Measurements from ENCODE around the gene CDK4. TPM values are rescaled to one million over a fixed set of nuclear protein-coding genes. Genes with fewer than 3 reads are reported as not detected.

Gene CDK4
- total and polyA plus RNA-seq, 8 donors, result 26.3 to 113 (median 50.5) TPM

DNA sequence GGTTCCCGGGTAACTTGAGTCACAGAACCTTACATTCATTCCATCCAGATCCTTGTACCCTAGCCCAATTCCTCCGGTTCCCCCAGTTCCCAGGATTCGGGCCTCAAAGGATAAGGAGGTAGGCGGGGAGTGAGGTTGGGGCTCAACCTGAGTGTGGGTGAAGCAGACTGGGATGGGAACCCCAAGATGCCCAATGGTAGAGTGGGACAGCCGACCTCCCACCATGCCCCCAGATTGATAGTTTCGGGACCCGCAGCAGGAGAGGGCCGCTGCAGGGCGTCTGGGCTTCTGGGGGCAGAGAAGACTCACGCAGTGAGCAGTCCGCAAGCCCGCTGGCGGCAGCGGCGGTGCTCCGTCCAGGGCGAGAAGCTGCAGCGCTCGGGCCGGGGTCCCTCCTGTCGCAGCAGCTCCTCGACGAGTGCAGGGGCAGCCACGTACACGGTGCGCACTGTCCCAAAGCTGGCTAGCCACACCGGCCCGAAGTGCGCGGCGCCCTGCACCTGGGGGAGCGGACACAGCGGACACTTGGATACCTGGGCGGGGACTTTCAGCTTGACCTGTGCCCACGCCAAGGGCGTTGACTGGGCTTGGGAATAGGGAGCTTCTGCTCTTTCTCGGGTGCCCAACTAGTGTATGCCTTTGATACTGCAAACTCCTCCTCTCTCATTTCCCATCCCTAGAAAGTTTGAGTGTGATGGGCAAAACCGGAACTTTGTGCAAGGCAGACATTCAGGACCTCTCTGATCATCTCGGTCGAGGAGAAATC lies 13.8 kb upstream of the CDK4 start:
- WGBS, 5 donors, result 3 to 9% (median 3%) methylated on average over 20 to 40 of the region's 40 CpGs
- H3K27me3 ChIP-seq, result peaks cover 10 to 67% (median 39%) of the 10 kb centered on the region in 3 donors
- H3K27ac ChIP-seq, result no peak overlapping the region
- no peak for TF ChIP-seq EP300 (IDR thresholded peaks at IDR 0.05)
- H3K4me1 ChIP-seq, result peaks cover 29 to 39% (median 36%) of the 10 kb centered on the region in 4 donors
- peak in 1 of 2 donors; percentile 28 for DNase-seq
- no peaks in the 10 kb centered on the region for H3K9me3 ChIP-seq
- peaks cover 0 to 26% (median 23%) of the 10 kb centered on the region in 4 donors for H3K36me3 ChIP-seq
- peak overlapping the region; percentile 42 to 65 (median 45) for H3K4me3 ChIP-seq
- intact Hi-C loops (cut with DNase I; ENCODE audit: low total_unique reads), result no loop called here

DNA sequence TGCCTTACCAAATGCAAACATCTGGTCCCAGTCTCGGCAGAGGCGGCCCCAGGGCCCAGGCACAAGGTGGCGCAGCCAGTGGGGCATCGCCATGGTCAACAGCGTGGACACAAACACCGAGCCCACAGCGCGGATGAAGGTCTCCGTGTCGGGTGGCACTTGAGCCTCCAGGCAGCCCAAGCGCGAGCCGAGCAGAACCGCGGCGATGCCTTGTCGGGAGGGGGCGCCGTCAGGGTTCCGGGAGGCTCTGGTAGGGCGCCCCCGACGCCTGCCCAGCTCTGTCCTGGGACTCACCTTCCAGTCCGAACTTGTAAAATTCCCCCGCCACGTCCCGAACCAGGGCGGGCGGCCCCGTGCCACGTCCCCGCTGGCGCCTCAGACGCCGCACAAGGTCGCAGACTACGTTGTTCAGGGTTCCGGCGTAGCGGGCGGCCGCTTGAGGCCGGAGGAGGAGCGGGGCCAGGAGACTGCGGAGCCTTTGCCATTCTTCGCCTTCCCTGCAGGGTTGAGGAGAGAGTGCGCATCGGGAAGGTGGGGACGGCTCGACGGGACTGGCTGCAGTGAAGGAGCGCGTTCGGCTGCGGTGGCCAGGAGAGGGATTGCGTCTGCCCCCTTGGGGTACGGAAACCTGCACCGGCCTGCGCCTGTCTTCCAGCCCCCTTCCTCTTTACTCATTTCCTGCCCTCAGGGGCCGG lies 13.0 kb upstream of the CDK4 start:
- Histone ChIP-seq H3K4me1 (peaks cover 28 to 35% (median 32%) of the 10 kb centered on the region in 4 donors), H3K4me3 (peak overlapping the region; percentile 42 to 65 (median 45)), H3K9me3 (no peaks in the 10 kb centered on the region), H3K27ac (no peak overlapping the region), H3K27me3 (peaks cover 10 to 72% (median 39%) of the 10 kb centered on the region in 3 donors), H3K36me3 (peaks cover 0 to 22% (median 20%) of the 10 kb centered on the region in 4 donors)
- DNase-seq, result peak; percentile 45 to 70
- WGBS, 5 donors, result 0 to 6% (median 1%) methylated on average over 3 to 60 of the region's 60 CpGs
- intact Hi-C loops (cut with DNase I; ENCODE audit: low total_unique reads), result no loop called here
- TF ChIP-seq EP300 (IDR thresholded peaks at IDR 0.05) (no peak), POLR2AphosphoS5 (IDR thresholded peaks at IDR 0.05) (no peak), POLR2A (IDR thresholded peaks at IDR 0.05) (no peak)
- TF ChIP-seq, protein P1, sequence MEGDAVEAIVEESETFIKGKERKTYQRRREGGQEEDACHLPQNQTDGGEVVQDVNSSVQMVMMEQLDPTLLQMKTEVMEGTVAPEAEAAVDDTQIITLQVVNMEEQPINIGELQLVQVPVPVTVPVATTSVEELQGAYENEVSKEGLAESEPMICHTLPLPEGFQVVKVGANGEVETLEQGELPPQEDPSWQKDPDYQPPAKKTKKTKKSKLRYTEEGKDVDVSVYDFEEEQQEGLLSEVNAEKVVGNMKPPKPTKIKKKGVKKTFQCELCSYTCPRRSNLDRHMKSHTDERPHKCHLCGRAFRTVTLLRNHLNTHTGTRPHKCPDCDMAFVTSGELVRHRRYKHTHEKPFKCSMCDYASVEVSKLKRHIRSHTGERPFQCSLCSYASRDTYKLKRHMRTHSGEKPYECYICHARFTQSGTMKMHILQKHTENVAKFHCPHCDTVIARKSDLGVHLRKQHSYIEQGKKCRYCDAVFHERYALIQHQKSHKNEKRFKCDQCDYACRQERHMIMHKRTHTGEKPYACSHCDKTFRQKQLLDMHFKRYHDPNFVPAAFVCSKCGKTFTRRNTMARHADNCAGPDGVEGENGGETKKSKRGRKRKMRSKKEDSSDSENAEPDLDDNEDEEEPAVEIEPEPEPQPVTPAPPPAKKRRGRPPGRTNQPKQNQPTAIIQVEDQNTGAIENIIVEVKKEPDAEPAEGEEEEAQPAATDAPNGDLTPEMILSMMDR (IDR thresholded peaks at IDR 0.05), result peak in 2 of 7 experiments; percentile 16 to 19

DNA sequence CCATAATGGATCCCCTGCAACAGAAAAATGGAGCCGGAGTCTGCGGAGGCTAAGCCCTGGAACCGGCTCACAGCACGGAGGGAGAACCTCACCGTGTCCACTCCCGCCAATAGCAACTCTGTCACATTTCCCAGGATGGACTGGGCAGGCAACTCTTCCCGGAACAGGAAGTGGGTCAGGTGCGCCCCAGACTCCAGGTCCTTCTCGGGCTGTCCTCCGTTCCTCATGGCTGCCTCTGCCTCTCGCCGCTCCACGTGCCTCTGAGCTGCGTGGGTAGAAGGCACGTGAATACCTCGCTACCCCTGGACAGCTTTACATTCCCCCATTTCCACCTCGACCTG lies 12.5 kb upstream of the CDK4 start:
- H3K4me3 ChIP-seq, result peak overlapping the region; percentile 42 to 65 (median 45)
- WGBS, 5 donors, result 11 to 19% (median 16%) methylated on average over 12 to 17 of the region's 17 CpGs
- TF ChIP-seq, protein P1 (IDR thresholded peaks at IDR 0.05), result no peak
- no peak for TF ChIP-seq POLR2A (IDR thresholded peaks at IDR 0.05)
- no peak for TF ChIP-seq EP300 (IDR thresholded peaks at IDR 0.05)
- TF ChIP-seq POLR2AphosphoS5 (IDR thresholded peaks at IDR 0.05), result no peak
- peaks cover 0 to 17% (median 15%) of the 10 kb centered on the region in 4 donors for H3K36me3 ChIP-seq
- peaks cover 28 to 35% (median 32%) of the 10 kb centered on the region in 4 donors for H3K4me1 ChIP-seq
- intact Hi-C loops (cut with DNase I; ENCODE audit: low total_unique reads), result no loop called here
- H3K27me3 ChIP-seq, result peaks cover 10 to 72% (median 39%) of the 10 kb centered on the region in 3 donors
- peak in 1 of 2 donors; percentile 55 for DNase-seq
- no peaks in the 10 kb centered on the region for H3K9me3 ChIP-seq
- H3K27ac ChIP-seq, result no peak overlapping the region

DNA sequence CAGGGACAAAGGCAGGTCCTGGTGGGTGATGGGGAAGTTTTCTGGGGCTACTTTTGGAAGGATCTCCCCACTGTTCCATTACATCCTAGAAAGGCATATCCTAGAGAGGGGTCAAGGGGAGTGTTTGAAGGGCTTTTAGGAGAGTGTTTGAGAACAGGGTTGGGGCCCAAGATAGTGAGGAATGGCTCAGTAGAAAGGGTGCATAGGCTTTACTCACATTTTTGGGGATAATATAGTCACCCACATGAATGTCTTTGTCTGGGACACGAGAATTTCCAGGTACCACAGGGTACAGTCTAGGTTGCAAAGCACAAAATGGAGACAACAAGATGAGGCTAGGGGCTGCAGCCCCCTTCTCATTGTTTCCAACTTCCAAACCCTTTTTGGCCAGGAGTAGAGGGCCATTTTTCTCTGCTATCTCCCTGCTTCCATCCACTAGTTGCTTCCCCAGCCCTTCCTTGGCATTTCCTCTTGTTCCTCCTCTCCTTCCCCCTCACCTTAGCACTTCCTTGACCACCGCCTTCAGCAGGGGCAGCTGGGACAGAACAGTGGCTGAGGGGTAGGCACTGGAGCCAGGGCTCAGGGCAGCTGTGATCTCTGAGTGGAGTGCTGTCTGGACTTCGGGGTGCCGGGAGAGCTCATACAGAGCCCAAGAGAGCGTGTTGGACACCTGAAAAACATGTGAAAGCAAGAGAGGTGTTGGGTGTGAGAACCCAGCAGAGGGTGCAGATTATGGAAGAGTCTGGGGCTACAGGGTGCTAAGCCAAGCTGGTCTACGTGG lies 12.0 kb upstream of the CDK4 start:
- H3K9me3 ChIP-seq, result no peaks in the 10 kb centered on the region
- 77 to 89% (median 85%) methylated on average over 4 to 6 of the region's 6 CpGs for WGBS, 5 donors
- H3K4me1 ChIP-seq, result peaks cover 28 to 35% (median 32%) of the 10 kb centered on the region in 4 donors
- H3K27me3 ChIP-seq, result peaks cover 10 to 72% (median 39%) of the 10 kb centered on the region in 3 donors
- TF ChIP-seq EP300 (IDR thresholded peaks at IDR 0.05), result no peak
- TF ChIP-seq, protein P1 (IDR thresholded peaks at IDR 0.05), result no peak
- no peak for TF ChIP-seq POLR2A (IDR thresholded peaks at IDR 0.05)
- TF ChIP-seq POLR2AphosphoS5 (IDR thresholded peaks at IDR 0.05), result no peak
- intact Hi-C loops (cut with DNase I; ENCODE audit: low total_unique reads), result no loop called here
- H3K36me3 ChIP-seq, result peaks cover 3 to 14% (median 11%) of the 10 kb centered on the region in 4 donors
- no peak overlapping the region for H3K27ac ChIP-seq
- H3K4me3 ChIP-seq, result peak overlapping the region in 2 of 4 donors; percentile 42 to 65
- DNase-seq, result no peak

Measured in stomach (tissue), 9 donors.